HepG2 (cell line): ENCODE results near the gene PGS1. TPM values are rescaled to one million over a fixed set of nuclear protein-coding genes. Genes with fewer than 3 reads are reported as not detected.
A peak's percentile ranks its signal among the peaks of the same experiment; 100 is the strongest.

ENCODE experiments used
- ARID2 ChIP-seq: sonication (generic); formaldehyde crosslinking; IDR thresholded peaks from 2 replicates; pipeline ENCODE4 v1.8.1; 2022; ENCODE audit warnings: mild to moderate bottlenecking, missing genetic modification reagents, borderline replicate concordance
- ARNT2 ChIP-seq: sonication (generic); formaldehyde crosslinking; IDR thresholded peaks from 2 replicates; pipeline ENCODE4 v1.8.0; 2022; ENCODE audit warnings: mild to moderate bottlenecking, low read depth, missing genetic modification reagents, moderate library complexity
- DR1 ChIP-seq: sonication (generic); formaldehyde crosslinking; IDR thresholded peaks from 2 replicates; pipeline ENCODE4 v1.8.0; 2021; ENCODE audit warnings: mild to moderate bottlenecking, missing genetic modification reagents, inconsistent platforms
- HCFC1 ChIP-seq: fragments of 150-350 bp; IDR thresholded peaks from 2 replicates; pipeline ENCODE4 v1.6.1; 2014; ENCODE audit warnings: low read depth, low read length
- IRF9 ChIP-seq: sonication (generic); formaldehyde crosslinking; IDR thresholded peaks from 2 replicates; pipeline ENCODE4 v1.8.0; 2022; ENCODE audit warnings: missing genetic modification reagents, mild to moderate bottlenecking, borderline replicate concordance
- KDM6A ChIP-seq: IDR thresholded peaks from 2 replicates; pipeline ENCODE4 v1.6.1; 2016; ENCODE audit warnings: low read depth
- MEIS2 ChIP-seq: sonication (generic); formaldehyde crosslinking; IDR thresholded peaks from 2 replicates; pipeline ENCODE4 v1.9.0; 2021; ENCODE audit warnings: mild to moderate bottlenecking, missing genetic modification reagents
- MXI1 ChIP-seq: IDR thresholded peaks from 3 replicates; pipeline ENCODE4 v1.6.1; 2012; ENCODE audit warnings: low read depth, low read length, inconsistent platforms, borderline replicate concordance
- NPAS2 ChIP-seq: sonication (generic); formaldehyde crosslinking; IDR thresholded peaks from 2 replicates; pipeline ENCODE4 v1.8.0; 2022; ENCODE audit warnings: mild to moderate bottlenecking, missing genetic modification reagents, borderline replicate concordance
- PHB2 ChIP-seq: fragments of 450-650 bp; IDR thresholded peaks from 2 replicates; pipeline ENCODE4 v1.6.1; 2018; ENCODE audit not compliant: partially characterized antibody
- REPIN1 ChIP-seq: sonication (generic); formaldehyde crosslinking; IDR thresholded peaks from 2 replicates; pipeline ENCODE4 v1.8.0; 2022; ENCODE audit warnings: missing genetic modification reagents, low read depth, mild to moderate bottlenecking, borderline replicate concordance
- TGIF2 ChIP-seq: IDR thresholded peaks from 2 replicates; pipeline ENCODE4 v1.6.1; 2016; ENCODE audit warnings: control low read depth, missing compliant biosample characterization
- TRIM22 ChIP-seq: fragments of 450-650 bp; IDR thresholded peaks from 2 replicates; pipeline ENCODE4 v1.6.1; 2017
- ZBTB1 ChIP-seq: sonication (generic); formaldehyde crosslinking; IDR thresholded peaks from 2 replicates; pipeline ENCODE4 v1.4.0; 2020; ENCODE audit warnings: missing genetic modification reagents, borderline replicate concordance
- ZFP62 ChIP-seq: sonication (generic); formaldehyde crosslinking; IDR thresholded peaks from 2 replicates; pipeline ENCODE4 v1.4.0; 2020; ENCODE audit warnings: missing genetic modification reagents
- ZIK1 ChIP-seq: sonication (generic); formaldehyde crosslinking; IDR thresholded peaks from 2 replicates; pipeline ENCODE4 v1.5.0; 2020; ENCODE audit warnings: mild to moderate bottlenecking, low read depth, missing genetic modification reagents, borderline replicate concordance
- ZNF264 ChIP-seq: sonication (generic); formaldehyde crosslinking; IDR thresholded peaks from 2 replicates; pipeline ENCODE4 v1.4.0; 2020; ENCODE audit warnings: missing genetic modification reagents
- ZNF879 ChIP-seq: sonication (generic); formaldehyde crosslinking; IDR thresholded peaks from 2 replicates; pipeline ENCODE4 v1.8.1; 2023; ENCODE audit warnings: missing genetic modification reagents
- polyA plus RNA-seq, 8 experiments: library from polyadenylated mRNA; depleted of rRNA in 3 of 8; stranded (reverse) in 7 of 8; unstranded in 1 of 8; fragments of >200 nt; fragmentation: Illumina TruSeq in 4 of 8; extraction: Trizol in 4 of 8; gene quantifications; 2 replicates each; pipeline versions ENCODE4 v1.2.1 to v1.2.3, GENCODE V29; 2011 to 2016; ENCODE audit warnings: low read depth in 4 of 8, missing spikeins in 1 of 8, mixed read lengths in 1 of 8; ENCODE audit not compliant: insufficient read depth in 1 of 8
- total RNA-seq, 5 experiments: library from RNA; depleted of rRNA; stranded (reverse); fragments of >200 nt; fragmentation: Illumina TruSeq; extraction: Trizol; gene quantifications; 2 replicates each; pipeline ENCODE4 v1.2.3, GENCODE V29; 2016; ENCODE audit warnings: low read depth in 1 of 5
- TF ChIP-seq, protein P1 (sequence below): sonication (generic); formaldehyde crosslinking; conservative IDR thresholded peaks from 2 replicates; pipeline ENCODE4 v1.8.0; 2022; ENCODE audit warnings: mild to moderate bottlenecking, moderate library complexity, missing genetic modification reagents
- TF ChIP-seq, protein P2 (sequence below): sonication (generic); formaldehyde crosslinking; IDR thresholded peaks from 2 replicates; pipeline ENCODE4 v1.4.0; 2020; ENCODE audit warnings: missing genetic modification reagents
- TF ChIP-seq, protein P3 (sequence below): sonication (generic); formaldehyde crosslinking; conservative IDR thresholded peaks from 2 replicates; pipeline ENCODE4 v1.4.0; 2020; ENCODE audit warnings: missing genetic modification reagents

The PGS1 gene
- total and polyA plus RNA-seq, 2 of the 13 experiments (the other 11 are each of a cell fraction or from before 2014, with no cell fraction given): 25.9 to 31.5 TPM

GRCh38 chr17:78421534-78422266 lies 43.3 kb downstream of the PGS1 start (continued):
- TF ChIP-seq, protein P1, sequence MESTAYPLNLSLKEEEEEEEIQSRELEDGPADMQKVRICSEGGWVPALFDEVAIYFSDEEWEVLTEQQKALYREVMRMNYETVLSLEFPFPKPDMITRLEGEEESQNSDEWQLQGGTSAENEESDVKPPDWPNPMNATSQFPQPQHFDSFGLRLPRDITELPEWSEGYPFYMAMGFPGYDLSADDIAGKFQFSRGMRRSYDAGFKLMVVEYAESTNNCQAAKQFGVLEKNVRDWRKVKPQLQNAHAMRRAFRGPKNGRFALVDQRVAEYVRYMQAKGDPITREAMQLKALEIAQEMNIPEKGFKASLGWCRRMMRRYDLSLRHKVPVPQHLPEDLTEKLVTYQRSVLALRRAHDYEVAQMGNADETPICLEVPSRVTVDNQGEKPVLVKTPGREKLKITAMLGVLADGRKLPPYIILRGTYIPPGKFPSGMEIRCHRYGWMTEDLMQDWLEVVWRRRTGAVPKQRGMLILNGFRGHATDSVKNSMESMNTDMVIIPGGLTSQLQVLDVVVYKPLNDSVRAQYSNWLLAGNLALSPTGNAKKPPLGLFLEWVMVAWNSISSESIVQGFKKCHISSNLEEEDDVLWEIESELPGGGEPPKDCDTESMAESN: peak; percentile 97
- TF ChIP-seq MXI1 (peak; percentile 35; the same call in 1 of the 3 replicates), ZNF879 (CRISPR knock-in tag) (no peak), ZNF264 (CRISPR knock-in tag) (peak; percentile 87; the same call in 1 of the 2 replicates), DR1 (CRISPR knock-in tag) (no peak), TRIM22 (no peak), ARID2 (CRISPR knock-in tag) (no peak; the same call in 1 of the 2 replicates), IRF9 (CRISPR knock-in tag) (peak; percentile 69; the same call in 1 of the 2 replicates), ZIK1 (CRISPR knock-in tag) (0 out of 2 replicates have a peak, but pooled peaks have one; percentile 67), ZFP62 (CRISPR knock-in tag) (no peak), MEIS2 (peak; percentile 89; the same call in 1 of the 2 replicates), KDM6A (CRISPR knock-in tag) (peak; percentile 92), ZBTB1 (CRISPR knock-in tag) (peak; percentile 37; the same call in 1 of the 2 replicates), REPIN1 (peak; percentile 91), PHB2 (no peak), NPAS2 (no peak), ARNT2 (CRISPR knock-in tag) (peak; percentile 91), TGIF2 (CRISPR knock-in tag) (0 out of 2 replicates have a peak, but pooled peaks have one; percentile 18), HCFC1 (no peak)
- TF ChIP-seq, protein P2, sequence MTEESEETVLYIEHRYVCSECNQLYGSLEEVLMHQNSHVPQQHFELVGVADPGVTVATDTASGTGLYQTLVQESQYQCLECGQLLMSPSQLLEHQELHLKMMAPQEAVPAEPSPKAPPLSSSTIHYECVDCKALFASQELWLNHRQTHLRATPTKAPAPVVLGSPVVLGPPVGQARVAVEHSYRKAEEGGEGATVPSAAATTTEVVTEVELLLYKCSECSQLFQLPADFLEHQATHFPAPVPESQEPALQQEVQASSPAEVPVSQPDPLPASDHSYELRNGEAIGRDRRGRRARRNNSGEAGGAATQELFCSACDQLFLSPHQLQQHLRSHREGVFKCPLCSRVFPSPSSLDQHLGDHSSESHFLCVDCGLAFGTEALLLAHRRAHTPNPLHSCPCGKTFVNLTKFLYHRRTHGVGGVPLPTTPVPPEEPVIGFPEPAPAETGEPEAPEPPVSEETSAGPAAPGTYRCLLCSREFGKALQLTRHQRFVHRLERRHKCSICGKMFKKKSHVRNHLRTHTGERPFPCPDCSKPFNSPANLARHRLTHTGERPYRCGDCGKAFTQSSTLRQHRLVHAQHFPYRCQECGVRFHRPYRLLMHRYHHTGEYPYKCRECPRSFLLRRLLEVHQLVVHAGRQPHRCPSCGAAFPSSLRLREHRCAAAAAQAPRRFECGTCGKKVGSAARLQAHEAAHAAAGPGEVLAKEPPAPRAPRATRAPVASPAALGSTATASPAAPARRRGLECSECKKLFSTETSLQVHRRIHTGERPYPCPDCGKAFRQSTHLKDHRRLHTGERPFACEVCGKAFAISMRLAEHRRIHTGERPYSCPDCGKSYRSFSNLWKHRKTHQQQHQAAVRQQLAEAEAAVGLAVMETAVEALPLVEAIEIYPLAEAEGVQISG (CRISPR knock-in tag): peak; percentile 88
- TF ChIP-seq, protein P3, sequence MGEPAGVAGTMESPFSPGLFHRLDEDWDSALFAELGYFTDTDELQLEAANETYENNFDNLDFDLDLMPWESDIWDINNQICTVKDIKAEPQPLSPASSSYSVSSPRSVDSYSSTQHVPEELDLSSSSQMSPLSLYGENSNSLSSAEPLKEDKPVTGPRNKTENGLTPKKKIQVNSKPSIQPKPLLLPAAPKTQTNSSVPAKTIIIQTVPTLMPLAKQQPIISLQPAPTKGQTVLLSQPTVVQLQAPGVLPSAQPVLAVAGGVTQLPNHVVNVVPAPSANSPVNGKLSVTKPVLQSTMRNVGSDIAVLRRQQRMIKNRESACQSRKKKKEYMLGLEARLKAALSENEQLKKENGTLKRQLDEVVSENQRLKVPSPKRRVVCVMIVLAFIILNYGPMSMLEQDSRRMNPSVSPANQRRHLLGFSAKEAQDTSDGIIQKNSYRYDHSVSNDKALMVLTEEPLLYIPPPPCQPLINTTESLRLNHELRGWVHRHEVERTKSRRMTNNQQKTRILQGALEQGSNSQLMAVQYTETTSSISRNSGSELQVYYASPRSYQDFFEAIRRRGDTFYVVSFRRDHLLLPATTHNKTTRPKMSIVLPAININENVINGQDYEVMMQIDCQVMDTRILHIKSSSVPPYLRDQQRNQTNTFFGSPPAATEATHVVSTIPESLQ: no peak
